HepG2 (cell line): Measurements from ENCODE around the gene TJAP1. TPM values are rescaled to one million over a fixed set of nuclear protein-coding genes. Genes with fewer than 3 reads are reported as not detected.

ENCODE experiments used
- AKNA ChIP-seq: sonication (generic); formaldehyde crosslinking; IDR thresholded peaks from 2 replicates; pipeline ENCODE4 v1.4.0; 2020; ENCODE audit warnings: missing genetic modification reagents, borderline replicate concordance
- BRF2 ChIP-seq: sonication (generic); formaldehyde crosslinking; IDR thresholded peaks from 2 replicates; pipeline ENCODE4 v1.8.1; 2022; ENCODE audit warnings: mild to moderate bottlenecking, missing genetic modification reagents
- HDAC2 ChIP-seq: sonication (generic); formaldehyde crosslinking; IDR thresholded peaks from 2 replicates; pipeline ENCODE4 v1.4.0; 2020; ENCODE audit warnings: missing genetic modification reagents
- HNF4G ChIP-seq, 2 experiments: sonication (generic) in 1 of 2; formaldehyde crosslinking in 1 of 2; IDR thresholded peaks; 2 replicates each; pipeline versions ENCODE4 v1.4.0 to v1.6.1; 2011 to 2020; ENCODE audit warnings: borderline replicate concordance in 2 of 2, low read depth in 2 of 2, mild to moderate bottlenecking in 2 of 2, low read length in 1 of 2, missing genetic modification reagents in 1 of 2, moderate library complexity in 1 of 2
- JARID2 ChIP-seq: sonication (generic); formaldehyde crosslinking; IDR thresholded peaks from 2 replicates; pipeline ENCODE4 v1.8.1; 2023; ENCODE audit warnings: missing genetic modification reagents, inconsistent platforms; ENCODE audit not compliant: insufficient replicate concordance
- JUND ChIP-seq: sonication (generic); formaldehyde crosslinking; IDR thresholded peaks from 2 replicates; pipeline ENCODE4 v1.8.0; 2022; ENCODE audit warnings: mild to moderate bottlenecking, missing genetic modification reagents
- KLF16 ChIP-seq, 2 experiments: sonication (generic) in 1 of 2; formaldehyde crosslinking in 1 of 2; IDR thresholded peaks; 2 replicates each; pipeline versions ENCODE4 v1.6.1 to v1.8.0; 2016 to 2023; ENCODE audit warnings: missing genetic modification reagents in 2 of 2, missing compliant biosample characterization in 1 of 2
- KLF9 ChIP-seq: IDR thresholded peaks from 2 replicates; pipeline ENCODE4 v1.6.1; 2016; ENCODE audit warnings: low read depth
- MEIS1 ChIP-seq: sonication (generic); formaldehyde crosslinking; IDR thresholded peaks from 2 replicates; pipeline ENCODE4 v1.9.0; 2021; ENCODE audit warnings: mild to moderate bottlenecking, missing genetic modification reagents, moderate library complexity, borderline replicate concordance
- NFE2 ChIP-seq: sonication (generic); formaldehyde crosslinking; IDR thresholded peaks from 2 replicates; pipeline ENCODE4 v1.4.0; 2020; ENCODE audit warnings: missing genetic modification reagents
- NFIB ChIP-seq: sonication (generic); formaldehyde crosslinking; IDR thresholded peaks from 2 replicates; pipeline ENCODE4 v1.9.0; 2021; ENCODE audit warnings: missing genetic modification reagents, mild to moderate bottlenecking, borderline replicate concordance
- NFIC ChIP-seq: IDR thresholded peaks from 2 replicates; pipeline ENCODE4 v1.6.1; 2012; ENCODE audit warnings: mild to moderate bottlenecking, low read length, inconsistent platforms
- NR2F1 ChIP-seq, 2 experiments: fragments of 450-650 bp in 1 of 2; formaldehyde crosslinking in 1 of 2; IDR thresholded peaks; 2 replicates each; pipeline versions ENCODE4 v1.5.0 to v1.6.1; 2016 to 2020; ENCODE audit warnings: mild to moderate bottlenecking in 1 of 2, missing compliant biosample characterization in 1 of 2, missing genetic modification reagents in 1 of 2, moderate library complexity in 1 of 2
- POLR2AphosphoS2 ChIP-seq: IDR thresholded peaks from 2 replicates; pipeline ENCODE4 v1.6.1; 2011; ENCODE audit warnings: low read depth, low read length, improper control_type of control experiment
- REL ChIP-seq: sonication (generic); formaldehyde crosslinking; conservative IDR thresholded peaks from 2 replicates; pipeline ENCODE4 v1.8.0; 2022; ENCODE audit warnings: mild to moderate bottlenecking, missing genetic modification reagents, moderate library complexity
- YY1 ChIP-seq: IDR thresholded peaks from 2 replicates; pipeline ENCODE4 v1.6.1; 2011; ENCODE audit warnings: low read length, low read depth, moderate library complexity, mild to moderate bottlenecking; ENCODE audit not compliant: insufficient read depth, insufficient replicate concordance
- ZNF24 ChIP-seq: fragments of 450-650 bp; IDR thresholded peaks from 2 replicates; pipeline ENCODE4 v1.6.1; 2017; ENCODE audit warnings: antibody characterized with exemption, mild to moderate bottlenecking
- ZNF296 ChIP-seq: sonication (generic); formaldehyde crosslinking; conservative IDR thresholded peaks from 2 replicates; pipeline ENCODE4 v1.5.0; 2020; ENCODE audit warnings: mild to moderate bottlenecking, missing genetic modification reagents
- ZNF569 ChIP-seq: sonication (generic); formaldehyde crosslinking; IDR thresholded peaks from 2 replicates; pipeline ENCODE4 v1.5.0; 2020; ENCODE audit warnings: mild to moderate bottlenecking, missing genetic modification reagents, moderate library complexity, borderline replicate concordance
- ZNF629 ChIP-seq: sonication (generic); formaldehyde crosslinking; conservative IDR thresholded peaks from 2 replicates; pipeline ENCODE4 v1.5.0; 2020; ENCODE audit warnings: missing genetic modification reagents
- ZNF816 ChIP-seq: sonication (generic); formaldehyde crosslinking; IDR thresholded peaks from 2 replicates; pipeline ENCODE4 v1.8.0; 2022; ENCODE audit warnings: missing genetic modification reagents, mild to moderate bottlenecking, borderline replicate concordance
- ZNF850 ChIP-seq: sonication (generic); formaldehyde crosslinking; conservative IDR thresholded peaks from 2 replicates; pipeline ENCODE4 v1.9.0; 2021; ENCODE audit warnings: mild to moderate bottlenecking, missing genetic modification reagents
- ZNF883 ChIP-seq: sonication (generic); formaldehyde crosslinking; IDR thresholded peaks from 2 replicates; pipeline ENCODE4 v1.5.1; 2020; ENCODE audit warnings: mild to moderate bottlenecking, missing genetic modification reagents; ENCODE audit errors: not compliant biosample characterization
- ZSCAN25 ChIP-seq: sonication (generic); formaldehyde crosslinking; IDR thresholded peaks from 2 replicates; pipeline ENCODE4 v1.8.0; 2022; ENCODE audit warnings: mild to moderate bottlenecking, missing genetic modification reagents
- polyA plus RNA-seq, 8 experiments: library from polyadenylated mRNA; depleted of rRNA in 3 of 8; stranded (reverse) in 7 of 8; unstranded in 1 of 8; fragments of >200 nt; fragmentation: Illumina TruSeq in 4 of 8; extraction: Trizol in 4 of 8; gene quantifications; 2 replicates each; pipeline versions ENCODE4 v1.2.1 to v1.2.3, GENCODE V29; 2011 to 2016; ENCODE audit warnings: low read depth in 4 of 8, missing spikeins in 1 of 8, mixed read lengths in 1 of 8; ENCODE audit not compliant: insufficient read depth in 1 of 8
- total RNA-seq, 5 experiments: library from RNA; depleted of rRNA; stranded (reverse); fragments of >200 nt; fragmentation: Illumina TruSeq; extraction: Trizol; gene quantifications; 2 replicates each; pipeline ENCODE4 v1.2.3, GENCODE V29; 2016; ENCODE audit warnings: low read depth in 1 of 5

TJAP1 gene
- total and polyA plus RNA-seq, 2 of the 13 experiments (the other 11 are each of a cell fraction or from before 2014, with no cell fraction given): 15.7 to 41.6 TPM

DNA sequence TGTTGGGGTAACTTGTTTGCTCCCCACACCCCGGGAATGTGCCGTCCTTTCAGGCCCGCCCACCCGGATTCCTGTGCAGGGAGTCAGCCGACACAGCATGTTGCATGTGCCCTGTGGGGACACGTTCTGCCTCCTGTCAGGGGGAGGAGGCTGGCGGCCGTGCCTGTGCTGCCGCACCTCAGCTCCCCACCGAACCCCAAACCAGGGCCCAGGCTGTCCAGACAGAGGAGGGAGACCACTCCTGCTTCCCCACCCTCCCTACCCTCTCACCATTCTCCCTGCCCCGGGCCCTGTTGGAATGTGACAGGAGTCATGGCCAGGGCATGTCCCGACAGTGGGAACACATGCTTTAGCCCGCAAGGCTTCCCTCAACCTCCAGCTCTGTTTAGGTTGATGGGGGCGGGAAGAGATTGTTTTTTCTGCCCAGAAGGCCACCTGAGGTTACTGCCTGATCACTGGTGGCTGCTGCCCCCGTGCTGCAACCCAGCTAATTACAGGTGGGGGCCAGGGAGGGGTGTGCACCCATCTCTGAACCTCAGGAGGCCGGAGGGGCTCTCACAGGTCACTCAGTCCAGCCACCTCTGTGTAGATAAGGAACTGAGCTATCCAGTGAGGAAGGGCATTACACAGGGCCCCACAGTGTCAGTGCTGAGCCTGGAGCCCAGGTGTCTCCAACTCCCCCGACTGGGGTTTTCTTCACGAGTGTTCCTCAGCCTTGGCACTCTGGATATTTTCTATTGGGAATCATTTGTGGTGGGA lies 19.2 kb downstream of the TJAP1 start (continued):
- no peak for TF ChIP-seq JARID2 (CRISPR knock-in tag)
- TF ChIP-seq KLF16 (CRISPR knock-in tag; IDR thresholded peaks at IDR 0.05): peak in 1 of 2 experiments; percentile 75; a peak in 1 of 4 replicates
- TF ChIP-seq BRF2 (CRISPR knock-in tag): no peak
- peak; percentile 64; the same call in 1 of the 2 replicates for TF ChIP-seq HDAC2 (CRISPR knock-in tag)
- TF ChIP-seq ZNF883 (CRISPR knock-in tag): no peak
- no peak for TF ChIP-seq REL (CRISPR knock-in tag)
- TF ChIP-seq ZNF816: no peak
- TF ChIP-seq MEIS1: no peak; the same call in 1 of the 2 replicates
- no peak for TF ChIP-seq AKNA
- no peak for TF ChIP-seq YY1
- no peak for TF ChIP-seq NFE2 (CRISPR knock-in tag)
- TF ChIP-seq NR2F1 (CRISPR knock-in tag; IDR thresholded peaks at IDR 0.05): 0 out of 4 replicates have a peak, but pooled peaks of 1 of the 2 experiments have one; percentile 23
- TF ChIP-seq ZSCAN25 (CRISPR knock-in tag): no peak
- TF ChIP-seq KLF9 (CRISPR knock-in tag): no peak
- no peak for TF ChIP-seq ZNF569
- no peak for TF ChIP-seq ZNF24
- no peak for TF ChIP-seq NFIB (CRISPR knock-in tag)
- no peak for TF ChIP-seq ZNF850
- no peak for TF ChIP-seq NFIC
- TF ChIP-seq JUND (CRISPR knock-in tag): no peak
- TF ChIP-seq ZNF296 (CRISPR knock-in tag): no peak
- no peak for TF ChIP-seq POLR2AphosphoS2
- 0 out of 2 replicates have a peak, but pooled peaks have one; percentile 7 for TF ChIP-seq HNF4G (IDR thresholded peaks at IDR 0.05; ENCODE audit: borderline replicate concordance, low read depth, low read length)
- no peak for TF ChIP-seq HNF4G (CRISPR knock-in tag; IDR thresholded peaks at IDR 0.05; ENCODE audit: borderline replicate concordance, low read depth)
- TF ChIP-seq ZNF629 (CRISPR knock-in tag): 0 out of 2 replicates have a peak, but pooled peaks have one; percentile 4
